ENCODE data around the gene FGD4.
A peak's percentile ranks its signal among the peaks of the same experiment; 100 is the strongest.

The FGD4 gene

GRCh38 chr12:32454075-32454474 is 54.7 kb downstream of the FGD4 start (continued):
- no peak for TF ChIP-seq TSHZ2 (CRISPR knock-in tag; IDR thresholded peaks at IDR 0.05)
- TF ChIP-seq GLIS3 (CRISPR knock-in tag; IDR thresholded peaks at IDR 0.05), result no peak
- no peak for TF ChIP-seq RARB (CRISPR knock-in tag; IDR thresholded peaks at IDR 0.05)

GRCh38 chr12:32454866-32455265 is 55.5 kb downstream of the FGD4 start:
- ATAC-seq, result no peak
- no peak for TF ChIP-seq ZC3H10 (CRISPR knock-in tag; IDR thresholded peaks at IDR 0.05)
- TF ChIP-seq TCF4 (CRISPR knock-in tag; IDR thresholded peaks at IDR 0.05; ENCODE audit: borderline replicate concordance), result no peak
- TF ChIP-seq BACH2 (CRISPR knock-in tag; IDR thresholded peaks at IDR 0.05; ENCODE audit: borderline replicate concordance), result no peak
- no peak for TF ChIP-seq CSRNP3 (CRISPR knock-in tag; IDR thresholded peaks at IDR 0.05)
- no peak for TF ChIP-seq PPARA (CRISPR knock-in tag; IDR thresholded peaks at IDR 0.05; ENCODE audit: borderline replicate concordance)
- no peak for TF ChIP-seq ARNTL (CRISPR knock-in tag; IDR thresholded peaks at IDR 0.05; ENCODE audit: borderline replicate concordance, low read depth)
- TF ChIP-seq RARB (CRISPR knock-in tag; IDR thresholded peaks at IDR 0.05), result no peak
- no peak for TF ChIP-seq GLIS3 (CRISPR knock-in tag; IDR thresholded peaks at IDR 0.05)
- TF ChIP-seq ZFP30 (CRISPR knock-in tag; IDR thresholded peaks at IDR 0.05), result no peak
- no peak for TF ChIP-seq PATZ1 (CRISPR knock-in tag; IDR thresholded peaks at IDR 0.05; ENCODE audit: borderline replicate concordance)
- TF ChIP-seq TSHZ2 (CRISPR knock-in tag; IDR thresholded peaks at IDR 0.05), result no peak
- TF ChIP-seq ZFP3 (CRISPR knock-in tag; IDR thresholded peaks at IDR 0.05), result no peak
- TF ChIP-seq ZNF565 (CRISPR knock-in tag; conservative IDR thresholded peaks at IDR 0.05; ENCODE audit: low read depth), result no peak
- no peak for TF ChIP-seq ZNF70 (CRISPR knock-in tag; IDR thresholded peaks at IDR 0.05)
- TF ChIP-seq ISL1 (CRISPR knock-in tag; IDR thresholded peaks at IDR 0.05), result no peak

- TF ChIP-seq OSR1 (CRISPR knock-in tag; IDR thresholded peaks at IDR 0.05), result no peak
- TF ChIP-seq ISL1 (CRISPR knock-in tag; IDR thresholded peaks at IDR 0.05), result peak; percentile 61
- peak; percentile 87 for ATAC-seq
Observed at GRCh38 chr12:32455607-32456071, 56.3 kb downstream of the FGD4 start.

GRCh38 chr12:32457251-32458025 is 58.1 kb downstream of the FGD4 start:
- ATAC-seq, result no peak
- no peak for TF ChIP-seq PPARA (CRISPR knock-in tag; IDR thresholded peaks at IDR 0.05; ENCODE audit: borderline replicate concordance)
- no peak for TF ChIP-seq CREB5 (CRISPR knock-in tag; IDR thresholded peaks at IDR 0.05; ENCODE audit: low read depth)
- no peak for TF ChIP-seq ISL1 (CRISPR knock-in tag; IDR thresholded peaks at IDR 0.05)
- no peak for TF ChIP-seq CSRNP3 (CRISPR knock-in tag; IDR thresholded peaks at IDR 0.05)
- TF ChIP-seq TSHZ2 (CRISPR knock-in tag; IDR thresholded peaks at IDR 0.05), result no peak
- TF ChIP-seq TOX (CRISPR knock-in tag; IDR thresholded peaks at IDR 0.05; ENCODE audit: borderline replicate concordance), result no peak
- no peak for TF ChIP-seq ESRRG (CRISPR knock-in tag; IDR thresholded peaks at IDR 0.05)

All from SK-N-SH treated with all-trans-retinoic acid at 6 μM for 48 hours (cell line).